HG02840 (cell line): ENCODE measurements around the gene P4HA1.
"Not testable (repeated sequence)": the region's sequence is repeated elsewhere in the genome, so short reads cannot be mapped to it uniquely, and the experiment has no call there.

Experiments
- ATAC-seq: cut with Tn5 transposase; IDR thresholded peaks from one replicate; pipeline ENCODE4 v1.9.1; 2021; ENCODE audit warnings: mild to moderate bottlenecking, moderate library complexity, moderate number of reproducible peaks; ENCODE audit not compliant: unreplicated experiment, low FRiP score

Gene P4HA1

DNA sequence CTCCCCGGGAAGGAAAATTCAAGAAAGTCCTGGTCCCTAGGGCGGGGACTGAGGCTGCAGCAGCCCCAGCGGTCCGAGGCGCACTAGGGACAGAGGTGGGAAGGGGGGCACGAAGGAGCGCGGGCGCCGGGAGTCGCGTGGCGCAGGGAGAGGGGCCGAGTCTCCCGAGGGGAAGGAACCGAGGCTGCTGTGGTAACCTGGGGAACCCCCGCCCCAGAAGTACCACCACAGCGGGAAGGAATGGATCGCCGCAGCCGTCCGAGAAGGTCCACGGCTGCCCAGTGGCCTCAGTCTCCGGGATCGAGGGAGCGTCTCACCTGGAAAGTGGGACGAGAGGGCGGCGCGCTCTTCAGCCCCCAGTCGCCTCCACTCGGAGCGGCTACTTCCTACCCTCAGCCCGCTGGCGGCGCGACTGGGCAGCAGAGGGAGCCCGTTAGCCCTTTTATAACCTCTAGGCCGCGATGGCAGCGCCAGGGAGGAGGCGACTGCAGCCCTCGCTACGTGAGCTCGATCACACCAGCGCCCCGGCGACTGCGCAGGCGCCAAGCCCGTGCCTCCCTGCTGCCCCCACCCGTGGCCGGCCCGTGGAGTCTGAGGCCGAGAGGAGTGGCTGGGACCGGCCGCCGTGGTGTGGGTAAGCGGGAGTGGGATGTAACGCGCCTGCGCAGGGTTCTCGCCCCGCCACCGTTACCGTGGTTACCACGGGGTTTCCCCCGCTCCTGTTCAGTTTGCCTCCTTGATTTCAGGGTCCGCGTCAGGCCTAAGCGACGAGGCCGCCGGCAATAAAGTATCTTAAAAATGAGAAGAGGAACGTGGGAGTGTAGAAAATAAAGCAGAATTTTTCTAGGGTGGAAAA is at the start of gene P4HA1:
Gene P4HA1, minus strand, starts transcription at position 418 of the 856 bp plus-strand sequence. CDS start 21,983 bp downstream, outside the sequence.
- ATAC-seq, result peak; percentile 84

DNA sequence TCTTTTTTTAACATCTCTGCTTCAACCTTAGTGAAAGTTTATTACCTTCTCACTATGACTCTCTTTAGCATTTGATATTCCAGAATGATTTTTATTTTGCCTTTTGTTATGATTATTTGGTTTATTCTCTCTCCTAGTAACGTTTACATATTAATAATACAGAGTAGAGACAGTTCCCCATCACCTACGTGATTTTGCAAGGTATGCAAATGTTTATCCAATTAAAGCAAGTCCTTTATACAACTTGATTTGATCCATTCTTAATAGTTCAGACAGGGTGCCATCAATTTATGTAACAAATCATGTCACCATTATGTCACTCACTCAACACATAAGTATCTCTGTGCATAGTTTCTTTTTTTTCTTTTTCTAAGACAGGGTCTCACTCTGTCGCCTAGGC is 44.9 kb upstream of the P4HA1 start:
- ATAC-seq, result no peak

DNA sequence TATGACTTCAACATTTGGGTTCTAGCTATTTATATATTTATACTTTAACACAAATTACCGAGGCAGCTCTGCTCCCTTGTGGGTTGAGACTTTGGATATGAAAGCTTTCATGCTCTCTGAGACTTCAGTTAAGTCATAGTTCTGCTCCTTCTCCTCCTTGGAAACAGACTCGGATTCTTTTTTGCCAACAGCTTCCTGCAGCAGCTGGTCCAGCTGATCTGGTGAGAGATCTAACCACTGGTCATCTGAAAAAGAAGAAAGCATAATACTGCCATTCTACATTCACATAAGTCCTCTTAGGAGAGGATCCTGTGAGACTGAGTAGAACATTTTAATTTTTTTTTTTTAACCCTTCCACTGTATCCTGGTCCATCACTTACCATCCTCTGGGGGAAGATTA is 42.6 kb upstream of the P4HA1 start:
- ATAC-seq, result no peak

DNA sequence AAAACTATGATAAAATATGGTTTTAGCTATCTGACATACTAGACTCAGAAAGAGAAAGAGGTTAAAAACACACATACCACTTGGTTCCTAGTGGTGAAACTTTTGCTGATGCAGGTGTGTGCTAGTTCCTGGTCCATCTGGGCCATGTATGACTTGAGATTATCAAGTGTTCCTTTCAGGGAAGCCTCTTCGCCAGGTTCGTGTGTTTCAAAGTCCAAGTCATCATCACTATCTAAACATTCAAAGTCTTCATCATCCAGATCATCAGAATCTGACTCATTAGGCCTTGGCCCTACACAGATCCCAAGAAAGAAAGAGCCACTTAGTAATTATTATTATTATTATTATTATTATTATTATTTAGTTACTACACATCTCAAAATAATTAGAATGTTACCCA is 40.0 kb upstream of the P4HA1 start:
- no peak for ATAC-seq

GRCh38 chr10:73134727-73135126 is 38.1 kb upstream of the P4HA1 start:
- ATAC-seq, result no peak

DNA sequence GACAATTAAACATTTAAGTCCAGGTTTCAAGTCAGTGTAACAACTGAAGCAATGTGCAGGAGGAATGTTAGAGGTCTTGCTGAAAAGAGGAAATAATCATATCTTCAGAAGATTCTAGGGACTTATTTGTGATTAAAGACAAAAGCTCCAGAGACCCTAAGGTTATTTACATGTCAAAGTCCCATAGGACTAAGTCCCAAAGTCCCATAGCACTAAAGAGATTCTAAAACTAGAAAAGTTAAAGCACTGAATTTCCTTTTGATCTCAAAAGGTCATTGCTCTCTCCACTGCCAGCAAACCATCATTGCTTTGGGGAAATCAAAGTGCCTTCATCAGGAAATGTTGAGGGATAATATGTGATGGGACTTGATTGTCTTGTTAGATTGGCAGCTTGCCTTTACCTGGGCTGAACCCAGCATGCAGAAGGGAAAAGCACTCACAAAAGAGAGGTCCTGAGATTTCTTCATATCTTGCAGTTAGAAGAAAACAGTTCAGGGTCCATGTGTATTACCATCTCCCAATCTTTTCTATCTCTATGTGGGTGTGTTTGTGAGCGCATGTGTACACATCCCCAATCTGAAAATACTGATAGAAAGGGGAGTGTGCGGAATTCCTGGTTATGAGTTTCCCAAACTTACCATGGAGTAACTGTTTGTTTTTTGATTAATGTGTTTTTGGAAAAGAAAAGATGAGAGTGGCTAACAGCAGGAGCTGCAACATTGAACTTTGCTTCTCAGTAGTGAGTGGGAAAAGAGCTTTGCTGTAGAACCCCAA is 35.4 kb upstream of the P4HA1 start:
- no peak for ATAC-seq

DNA sequence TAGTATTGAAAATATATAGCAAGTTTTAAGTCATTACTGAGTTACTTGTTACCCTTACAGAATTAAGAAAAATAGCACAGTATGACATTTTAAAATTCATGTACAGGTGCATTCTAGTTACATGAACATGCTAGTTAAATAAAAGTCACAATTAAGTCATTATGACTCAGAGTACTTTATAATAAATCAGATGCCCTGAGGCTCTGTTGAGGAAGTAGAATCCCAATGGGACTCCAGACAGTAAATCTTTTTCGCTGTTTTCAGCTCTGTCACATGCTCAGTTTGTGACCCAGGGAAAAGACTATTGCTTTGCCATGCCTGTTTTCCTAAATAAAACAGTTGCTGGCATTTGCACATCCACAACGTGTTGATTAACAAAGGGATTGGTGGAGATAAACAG is 34.6 kb upstream of the P4HA1 start:
- ATAC-seq, result no peak

GRCh38 chr10:73126343-73126742 is 29.7 kb upstream of the P4HA1 start:
- no peak for ATAC-seq

GRCh38 chr10:73119952-73120351 is 23.3 kb upstream of the P4HA1 start:
- no peak for ATAC-seq

- no peak for ATAC-seq
Observed at GRCh38 chr10:73119457-73119856, 22.8 kb upstream of the P4HA1 start.

DNA sequence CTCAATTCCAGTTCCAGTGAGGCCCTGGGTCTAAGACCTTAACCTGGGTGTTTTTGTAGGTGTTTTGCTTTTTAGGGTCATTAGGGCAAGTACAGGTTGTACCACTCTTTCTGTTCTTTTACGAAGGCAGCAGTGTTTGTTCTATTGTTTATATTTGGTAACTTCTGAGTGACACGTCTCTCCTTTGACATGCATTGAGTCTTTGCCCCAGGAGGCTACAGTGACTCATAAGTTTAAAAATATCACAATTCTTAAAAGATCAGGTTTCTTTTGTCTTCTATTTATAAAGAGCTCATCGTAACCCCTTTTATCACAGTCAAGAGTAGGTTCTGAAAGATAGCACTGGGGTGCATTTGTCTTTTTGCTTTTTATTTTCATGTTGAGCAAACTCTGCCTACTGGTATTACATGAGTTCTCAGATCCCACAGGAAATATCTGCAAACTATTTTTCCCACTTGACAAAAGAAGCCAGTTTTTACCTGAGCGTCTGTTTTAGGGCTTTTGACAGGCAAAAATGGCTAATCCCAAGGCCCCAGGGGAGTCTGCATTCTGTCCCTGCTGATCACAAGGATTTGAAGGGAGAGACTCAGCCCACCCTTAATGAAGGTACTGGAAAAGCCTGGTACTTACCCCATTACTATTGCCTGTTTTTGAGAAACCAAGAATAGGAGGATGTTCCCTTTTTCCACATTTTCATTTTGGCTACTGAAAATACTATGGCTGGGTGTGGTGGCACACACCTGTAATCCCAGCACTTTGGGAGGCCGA is 21.5 kb upstream of the P4HA1 start:
- no peak for ATAC-seq

- no peak for ATAC-seq
Observed at GRCh38 chr10:73116017-73116416, 19.4 kb upstream of the P4HA1 start.

GRCh38 chr10:73113551-73113950 is 16.9 kb upstream of the P4HA1 start:
- no peak for ATAC-seq

- not testable (repeated sequence) for ATAC-seq
Observed at GRCh38 chr10:73112032-73112431, 15.4 kb upstream of the P4HA1 start.

- ATAC-seq, result no peak
Observed at GRCh38 chr10:73110345-73110849, 13.7 kb upstream of the P4HA1 start, which contains the start of gene NUDT13. TSS of gene NUDT13 (plus strand) at chr10:73110455. CDS start at chr10:73114366, 3,911 bp downstream.

- ATAC-seq, result not testable (repeated sequence)
Observed at GRCh38 chr10:73109248-73109652, 12.6 kb upstream of the P4HA1 start.

GRCh38 chr10:73106301-73106700 is 9.6 kb upstream of the P4HA1 start:
- no peak for ATAC-seq

DNA sequence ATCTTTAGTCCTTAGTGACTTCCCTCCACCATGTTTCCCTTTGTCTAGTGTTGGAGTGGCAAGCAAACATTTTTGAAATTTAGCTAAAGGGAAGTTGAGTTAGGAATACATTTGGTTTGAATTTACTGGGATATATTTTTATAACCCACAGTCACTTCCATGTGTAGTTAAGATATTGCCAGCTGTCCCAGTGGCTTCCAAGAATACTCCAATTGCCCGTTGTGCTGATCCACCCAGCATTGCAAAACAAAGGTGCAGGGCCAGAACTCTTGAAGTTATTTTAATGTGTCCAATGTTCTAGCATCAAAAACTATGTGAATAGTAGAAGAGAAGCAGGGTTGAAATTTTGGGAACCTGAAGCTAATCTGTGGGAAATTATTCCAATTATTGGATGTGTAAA is 2.5 kb upstream of the P4HA1 start:
- ATAC-seq, result no peak

- ATAC-seq, result peak; percentile 6
Observed at GRCh38 chr10:73097305-73097670, 622 bp upstream of the P4HA1 start.

DNA sequence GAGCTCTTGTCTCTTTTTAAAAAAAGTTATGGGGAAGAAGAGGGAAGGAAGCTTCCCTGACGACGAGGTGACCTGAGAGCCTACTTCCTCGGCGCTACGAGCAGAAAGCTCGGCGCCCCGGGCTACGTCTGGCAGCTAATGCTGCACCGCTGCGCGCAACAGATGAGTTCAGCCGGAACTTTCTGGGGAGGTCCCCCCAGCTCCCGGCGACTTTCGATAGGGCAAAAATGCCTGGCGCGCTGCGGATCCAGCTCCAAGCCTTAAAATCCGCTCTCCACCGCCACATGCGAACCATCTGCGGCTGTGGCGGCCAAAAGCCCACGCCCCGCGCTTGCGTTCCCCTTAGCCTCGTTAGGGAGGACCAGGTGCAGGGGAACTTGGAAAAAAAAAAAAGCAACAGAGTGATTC is 621 bp downstream of the P4HA1 start:
- peak; percentile 19 for ATAC-seq
